ENCODE results near the gene PATJ.

PATJ gene

GRCh38 chr1:61979729-61980128, 237.4 kb downstream of the PATJ start (continued):
- TF ChIP-seq REST (tag by site-specific recombination; IDR thresholded peaks at IDR 0.05) (no peak), ZNF610 (tag by site-specific recombination; IDR thresholded peaks at IDR 0.05; ENCODE audit: borderline replicate concordance) (no peak), ZBTB10 (tag by site-specific recombination; IDR thresholded peaks at IDR 0.05) (no peak)

GRCh38 chr1:61980561-61980960, 238.3 kb downstream of the PATJ start:
- H3K9me3 ChIP-seq (ENCODE audit: control insufficient read depth, insufficient read depth, low read depth, low read length) = no peaks in the 10 kb centered on the region
- no peak overlapping the region for H3K27ac ChIP-seq (ENCODE audit: extremely low read depth, low read depth, low read length)
- POLR2A ChIA-PET = no interaction called here
- no peaks in the 10 kb centered on the region for H3K36me3 ChIP-seq (ENCODE audit: control insufficient read depth in 2 of 2, insufficient read depth in 1 of 2, low read length in 2 of 2)
- no peak for TF ChIP-seq ZNF341 (tag by site-specific recombination; IDR thresholded peaks at IDR 0.05; ENCODE audit: low read depth)
- TF ChIP-seq RBAK (tag by site-specific recombination; IDR thresholded peaks at IDR 0.05) = no peak
- TF ChIP-seq ZXDB (tag by site-specific recombination; IDR thresholded peaks at IDR 0.05) = no peak
- TF ChIP-seq SCRT2 (tag by site-specific recombination; IDR thresholded peaks at IDR 0.05) = peak; percentile 66
- TF ChIP-seq OSR2 (tag by site-specific recombination; IDR thresholded peaks at IDR 0.05) = no peak
- TF ChIP-seq TCF7L2 (IDR thresholded peaks at IDR 0.05; ENCODE audit: borderline replicate concordance, low read depth, low read length) = no peak
- TF ChIP-seq WT1 (tag by site-specific recombination; IDR thresholded peaks at IDR 0.05) = no peak
- no peak for TF ChIP-seq KLF8 (tag by site-specific recombination; IDR thresholded peaks at IDR 0.05)
- no peak for TF ChIP-seq ZNF132 (tag by site-specific recombination; IDR thresholded peaks at IDR 0.05; ENCODE audit: borderline replicate concordance)
- H3K4me1 ChIP-seq (ENCODE audit: control insufficient read depth, insufficient read depth, low read length) = no peaks in the 10 kb centered on the region
- H3K4me3 ChIP-seq (ENCODE audit: low read depth, low read length) = no peak overlapping the region
- CTCF ChIA-PET = no interaction called here

GRCh38 chr1:61981870-61982660, 239.8 kb downstream of the PATJ start:
- CTCF ChIA-PET = interaction anchor here (0.6 kb wide), 1 partner anchor 425 kb away, joined by 4 read pairs; no protein-coding TSS in a partner anchor

More at GRCh38 chr1:61981870-61982660, 239.8 kb downstream of the PATJ start:
- H3K36me3 ChIP-seq (ENCODE audit: control insufficient read depth in 2 of 2, insufficient read depth in 1 of 2, low read length in 2 of 2) = no peaks in the 10 kb centered on the region
- TF ChIP-seq TRIM28 (IDR thresholded peaks at IDR 0.05; ENCODE audit: borderline replicate concordance, low read length) (no peak), ZNF366 (tag by site-specific recombination; conservative IDR thresholded peaks at IDR 0.05) (no peak), ZNF398 (tag by site-specific recombination; IDR thresholded peaks at IDR 0.05) (no peak)
- no peaks in the 10 kb centered on the region for H3K9me3 ChIP-seq (ENCODE audit: control insufficient read depth, insufficient read depth, low read depth, low read length)
- POLR2A ChIA-PET = no interaction called here
- no peak overlapping the region for H3K27ac ChIP-seq (ENCODE audit: extremely low read depth, low read depth, low read length)
- no peak overlapping the region for H3K4me3 ChIP-seq (ENCODE audit: low read depth, low read length)
- no peaks in the 10 kb centered on the region for H3K4me1 ChIP-seq (ENCODE audit: control insufficient read depth, insufficient read depth, low read length)
